Stimulated activated CD8-positive, alpha-beta memory T cell treated with anti-CD3 and anti-CD28 coated beads, Interleukin-15, amount 100 ng/mL, for 1 hour (primary cell): ENCODE results near the gene ZDHHC13.
"Not testable (repeated sequence)": the region's sequence is repeated elsewhere in the genome, so short reads cannot be mapped to it uniquely, and the experiment has no call there.

ENCODE experiments used
- DNase-seq: peaks from one replicate; pipeline ENCODE4 v3.0.0-alpha.2; 2020; ENCODE audit warnings: low read depth

Gene ZDHHC13

DNA sequence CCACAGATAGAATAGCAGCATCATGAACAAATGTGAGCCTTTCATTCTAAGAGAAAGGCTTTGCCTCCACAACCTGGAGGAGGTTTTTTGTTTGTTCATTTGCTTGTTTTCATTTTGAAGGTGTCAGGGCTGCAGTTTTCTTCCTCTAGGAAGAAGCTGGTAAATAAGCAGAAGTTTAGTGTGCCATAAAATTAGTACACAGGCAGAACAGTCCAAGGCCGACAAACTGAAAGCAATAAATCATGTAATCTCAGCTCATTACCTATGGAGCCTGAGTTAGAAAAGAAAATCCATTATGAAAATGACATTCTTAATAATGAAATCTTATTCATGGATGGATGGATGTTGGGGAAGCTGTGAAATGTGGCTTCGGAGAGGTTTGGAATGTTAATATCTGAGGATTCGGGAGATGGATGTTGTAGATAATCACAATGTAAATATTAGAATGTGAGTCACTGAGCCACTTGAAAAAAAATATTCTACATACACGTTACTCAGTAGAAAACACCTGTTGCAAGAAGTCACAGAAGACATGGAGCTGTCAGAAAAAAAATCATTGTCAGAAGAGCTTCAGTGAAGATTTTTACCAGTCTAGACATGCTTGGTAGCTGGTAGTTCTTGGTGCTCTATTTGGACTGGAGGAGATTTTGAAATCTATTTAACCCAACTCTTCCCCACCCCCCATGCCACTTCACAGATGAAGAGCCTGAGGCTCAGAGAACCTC, 15.0 kb upstream of the ZDHHC13 start:
- DNase-seq = no peak

DNA sequence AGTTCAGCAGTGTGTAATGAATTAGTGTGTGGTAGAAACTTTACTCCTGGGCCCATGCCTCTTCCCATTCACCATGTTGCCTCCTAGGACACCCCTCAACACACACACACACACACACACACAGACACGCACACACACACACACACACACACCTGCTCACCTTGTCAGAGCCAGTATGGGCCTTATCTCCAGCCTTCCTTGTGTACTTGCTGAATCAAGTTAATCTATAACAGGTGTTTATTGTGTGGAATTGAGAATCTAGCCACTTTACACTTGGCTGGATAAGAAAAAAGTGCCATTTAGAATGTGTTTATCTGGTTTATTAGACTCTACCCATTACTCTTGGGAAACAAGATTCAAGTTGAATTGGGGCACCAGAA, 14.5 kb upstream of the ZDHHC13 start:
- DNase-seq = no peak

DNA sequence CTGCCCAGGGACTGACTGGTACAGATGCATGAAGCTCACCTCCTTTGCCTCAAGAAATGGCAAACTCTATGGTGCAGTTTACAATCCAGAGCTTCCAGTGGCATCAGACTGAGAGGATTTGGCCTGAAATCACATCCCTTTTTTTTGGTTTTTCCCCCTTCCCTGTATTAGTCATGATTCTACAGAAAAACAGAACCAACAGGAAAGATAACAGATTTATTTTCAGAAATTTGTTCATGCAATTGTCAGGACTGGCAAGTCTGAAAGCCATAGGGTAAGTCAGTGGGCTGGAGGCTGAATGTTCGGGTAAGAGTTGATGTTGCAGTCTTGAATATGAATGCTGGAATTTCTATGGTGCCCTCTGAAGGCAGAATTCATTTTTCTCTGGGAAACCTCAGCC, 12.0 kb upstream of the ZDHHC13 start:
- no peak for DNase-seq

DNA sequence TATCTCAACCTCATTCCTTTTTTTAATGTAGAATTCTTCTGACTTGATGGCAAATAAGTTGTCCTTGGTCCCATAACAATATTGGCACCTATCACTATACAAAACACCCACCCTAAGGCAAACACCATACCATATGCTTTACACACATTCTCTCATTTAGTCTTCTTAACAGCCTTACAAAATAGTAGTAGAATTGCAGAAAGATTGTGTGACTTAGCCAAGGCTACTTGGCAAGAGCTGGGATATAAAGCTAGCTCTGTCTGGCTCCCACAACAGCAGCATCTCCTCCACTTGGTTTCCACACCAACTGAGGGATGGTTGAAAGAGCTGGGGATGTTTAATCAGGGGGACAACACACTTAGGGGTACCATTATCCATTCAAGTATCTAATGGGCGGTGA, 9.8 kb upstream of the ZDHHC13 start:
- DNase-seq = no peak

DNA sequence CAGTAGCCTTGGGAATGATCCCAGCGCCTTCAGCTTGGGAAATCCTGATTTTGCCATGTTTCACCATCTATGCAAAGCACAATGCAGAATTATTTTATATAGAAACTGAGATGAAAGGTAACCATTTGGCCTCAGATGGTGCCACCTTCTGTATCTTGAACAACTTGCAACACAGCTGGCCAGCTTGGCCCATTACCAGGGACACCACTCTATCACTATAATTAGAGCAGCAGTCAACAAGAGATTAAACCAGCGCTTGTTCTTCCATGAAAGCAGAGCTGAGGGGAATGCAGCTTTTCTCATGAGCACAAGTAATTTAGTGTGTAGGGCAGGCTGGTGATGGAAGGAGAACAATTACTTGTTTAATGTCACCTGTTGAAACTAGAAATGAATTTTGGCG, 6.7 kb upstream of the ZDHHC13 start:
- no peak for DNase-seq

DNA sequence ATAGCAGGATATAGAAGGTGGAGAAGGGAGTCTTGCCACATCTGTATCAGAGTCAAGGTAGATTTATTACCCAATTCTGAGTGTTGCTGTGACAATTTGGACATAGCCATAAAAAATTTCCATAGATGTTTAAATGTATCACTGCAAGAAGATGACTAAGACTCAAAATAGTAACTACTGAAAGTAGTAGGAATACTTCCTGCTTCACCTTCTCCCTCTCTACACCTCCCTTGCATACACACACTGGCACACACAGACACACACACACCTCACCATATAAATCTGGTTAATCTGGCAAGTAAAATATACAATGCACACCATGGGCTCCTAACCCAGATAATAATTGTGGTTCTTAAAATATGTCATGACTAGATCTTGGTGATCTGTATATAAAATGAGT, 5.2 kb upstream of the ZDHHC13 start:
- no peak for DNase-seq

DNA sequence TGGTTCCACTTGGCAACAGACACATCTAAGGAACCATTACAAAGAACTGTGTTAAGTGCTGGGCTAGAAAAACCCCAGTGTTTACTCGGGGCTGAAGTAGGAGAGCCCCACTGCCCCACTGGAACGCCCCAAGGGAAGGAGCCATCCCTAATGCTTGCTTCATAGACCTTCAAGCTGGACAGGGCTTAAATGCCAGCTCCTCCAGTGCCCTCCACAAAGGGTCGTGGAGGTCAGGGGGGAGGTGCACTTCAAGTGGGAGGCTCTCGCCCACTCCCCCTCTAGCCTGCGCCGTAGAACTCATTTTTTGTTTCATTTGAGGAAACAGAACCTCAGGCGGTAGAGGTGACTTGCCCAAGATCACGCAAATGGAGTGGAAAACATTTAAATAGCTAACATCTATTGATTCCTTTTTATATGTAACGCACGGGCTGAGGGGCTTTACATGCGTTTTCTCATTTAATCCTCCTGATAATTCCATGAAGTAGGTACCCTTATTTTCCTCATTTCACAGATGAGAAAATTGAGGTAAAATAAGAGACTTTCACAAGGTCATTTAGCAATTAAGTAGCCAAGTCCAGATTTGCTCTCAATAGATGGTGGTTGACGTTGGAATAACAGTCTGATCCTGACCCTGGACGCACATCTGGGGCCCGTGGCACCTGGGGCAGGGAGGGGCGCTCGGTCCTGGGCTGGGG, 545 bp upstream of the ZDHHC13 start:
- no peak for DNase-seq

DNA sequence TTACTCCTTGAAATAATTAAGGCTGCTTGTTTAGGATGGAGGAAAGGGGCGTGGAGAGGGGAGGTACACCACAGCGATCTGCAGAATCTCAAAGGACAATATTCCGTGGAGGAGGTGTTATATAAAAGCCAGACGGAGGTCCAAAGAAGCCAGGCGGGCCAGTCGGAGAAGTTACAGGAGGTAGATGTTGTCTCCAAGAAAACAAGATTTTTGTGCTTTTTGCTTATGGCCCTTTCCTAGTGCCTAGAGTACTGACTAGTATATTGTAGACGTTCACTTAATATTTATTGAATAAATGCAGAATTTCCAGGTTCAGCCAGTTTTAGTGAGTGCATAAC, 761 bp downstream of the ZDHHC13 start:
- no peak for DNase-seq

DNA sequence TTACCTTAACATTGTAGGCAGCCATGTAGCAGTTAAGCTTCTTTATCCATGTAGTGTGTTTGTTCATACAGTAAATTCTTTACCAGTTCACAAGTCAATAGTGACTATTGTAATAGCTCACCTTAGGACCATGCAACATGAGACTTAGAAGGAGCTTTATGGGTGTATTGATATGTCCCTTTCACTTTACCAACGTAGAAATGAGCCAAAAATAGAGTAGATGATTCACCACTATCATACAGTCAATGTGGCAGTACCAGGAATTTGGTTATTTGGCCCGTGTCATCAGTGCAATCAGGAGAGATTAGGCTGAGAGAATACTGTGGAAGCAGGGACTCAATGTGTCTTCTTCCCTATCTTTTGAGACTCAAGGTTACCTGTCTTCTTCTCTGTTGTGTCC, 4.7 kb downstream of the ZDHHC13 start:
- no peak for DNase-seq

DNA sequence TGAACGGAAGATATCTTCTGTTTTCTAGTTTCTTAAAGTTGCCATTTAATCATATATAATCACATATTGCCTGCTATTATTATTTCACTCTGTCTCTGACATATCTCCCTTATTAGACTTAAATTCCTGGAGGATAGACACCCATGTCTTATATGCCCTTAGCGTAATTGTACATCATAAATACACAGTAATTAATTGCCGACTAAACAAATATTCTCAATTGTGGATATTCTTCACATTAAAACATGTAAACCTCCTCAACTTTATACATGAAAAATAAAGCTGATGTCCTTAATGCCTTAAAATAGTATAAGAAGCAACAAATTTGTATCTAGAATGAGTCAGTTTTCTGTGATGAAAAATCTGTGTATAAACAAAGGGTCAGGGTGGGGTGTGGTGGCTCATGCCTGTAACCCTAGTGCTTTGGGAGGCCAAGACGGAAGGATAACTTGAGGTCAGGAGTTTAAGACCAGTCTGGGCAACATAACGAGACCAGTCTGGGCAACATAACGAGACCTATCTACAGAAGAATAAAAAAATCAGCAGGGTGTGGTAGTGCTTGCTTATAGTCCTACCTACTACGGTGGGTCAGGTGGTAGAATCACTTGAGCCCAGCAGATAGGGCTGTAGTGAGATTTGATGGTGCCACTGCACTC, 6.1 kb downstream of the ZDHHC13 start:
- DNase-seq = no peak

DNA sequence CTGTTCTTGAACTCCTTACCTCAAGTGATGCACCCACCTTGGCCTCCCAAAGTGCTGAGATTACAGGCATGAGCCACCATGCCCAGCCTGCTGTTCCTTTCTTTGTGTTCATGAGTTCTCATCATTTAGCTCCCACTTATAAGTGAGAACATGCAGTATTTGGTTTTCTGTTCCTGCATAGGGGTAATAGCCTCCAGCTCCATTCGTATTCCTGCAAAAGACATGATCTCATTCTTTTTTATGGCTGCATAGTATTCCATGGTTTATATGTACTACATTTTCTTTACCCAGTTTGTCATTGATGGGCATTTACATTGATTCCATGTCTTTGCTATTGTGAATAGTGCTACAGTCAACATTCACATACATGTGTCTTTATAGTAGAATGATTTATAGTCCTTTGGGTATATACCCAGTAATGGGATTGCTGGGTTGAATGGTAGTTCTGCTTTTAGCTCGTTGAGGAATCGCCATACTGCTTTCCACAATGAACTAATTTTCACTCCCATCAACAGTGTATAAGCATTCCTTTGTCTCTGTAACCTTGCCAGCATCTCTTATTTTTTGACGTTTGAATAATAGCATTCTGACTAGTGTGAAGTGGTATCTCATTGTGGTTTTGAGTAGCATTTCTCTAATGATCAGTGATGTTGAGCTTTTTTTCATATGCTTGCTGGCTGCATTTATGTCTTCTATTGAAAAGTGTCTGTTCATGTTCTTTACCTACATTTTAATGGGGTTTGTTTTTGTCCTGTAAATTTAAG, 9.8 kb downstream of the ZDHHC13 start:
- not testable (repeated sequence) for DNase-seq

DNA sequence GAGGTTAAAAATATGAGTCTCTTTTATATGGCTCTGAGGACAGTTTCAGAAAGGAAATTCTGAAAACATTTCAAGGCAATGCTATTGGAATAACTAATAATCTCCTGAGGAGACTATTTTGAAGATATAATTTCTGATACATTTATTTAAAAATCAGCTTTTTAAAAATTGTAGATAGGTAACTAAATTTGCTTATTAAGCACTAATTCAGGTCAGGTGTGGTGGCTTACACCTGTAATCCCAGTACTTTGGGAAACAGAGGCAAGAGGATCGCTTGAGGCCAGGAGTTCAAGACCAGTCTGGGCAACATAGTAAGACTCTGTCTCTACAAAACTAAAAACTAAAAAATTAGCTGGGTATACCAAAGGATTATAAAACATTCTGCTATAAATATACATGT, 17.0 kb downstream of the ZDHHC13 start:
- DNase-seq = no peak

DNA sequence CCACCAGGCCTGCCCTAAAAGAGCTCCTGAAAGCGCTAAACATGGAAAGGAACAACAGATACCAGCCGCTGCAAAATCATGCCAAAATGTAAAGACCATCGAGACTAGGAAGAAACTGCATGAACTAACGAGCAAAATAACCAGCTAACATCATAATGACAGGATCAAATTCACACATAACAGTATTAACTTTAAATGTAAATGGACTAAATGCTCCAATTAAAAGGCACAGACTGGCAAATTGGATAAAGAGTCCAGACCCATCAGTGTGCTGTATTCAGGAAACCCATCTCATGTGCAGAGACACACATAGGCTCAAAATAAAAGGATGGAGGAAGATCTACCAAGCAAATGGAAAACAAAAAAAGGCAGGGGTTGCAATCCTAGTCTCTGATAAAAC, 19.9 kb downstream of the ZDHHC13 start:
- not testable (repeated sequence) for DNase-seq

DNA sequence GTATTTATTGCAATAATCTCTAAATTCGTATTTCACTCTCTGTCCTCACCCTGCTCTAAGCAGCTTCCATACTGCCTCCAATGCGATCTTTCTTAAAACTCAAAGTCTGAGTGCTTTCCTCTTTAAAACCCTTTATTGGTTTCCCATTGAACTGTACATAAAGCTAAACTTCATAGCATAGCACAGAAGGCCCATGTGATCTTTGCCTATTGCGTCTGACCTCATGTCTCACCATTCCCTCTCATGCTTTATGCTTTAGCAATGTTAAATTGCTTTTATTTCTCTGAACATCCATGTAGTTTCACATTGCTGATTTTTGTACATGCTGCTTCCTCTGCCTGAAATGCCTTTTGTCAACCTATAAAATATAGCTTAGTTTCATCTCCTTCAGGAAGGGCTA, 28.4 kb downstream of the ZDHHC13 start:
- DNase-seq = no peak

DNA sequence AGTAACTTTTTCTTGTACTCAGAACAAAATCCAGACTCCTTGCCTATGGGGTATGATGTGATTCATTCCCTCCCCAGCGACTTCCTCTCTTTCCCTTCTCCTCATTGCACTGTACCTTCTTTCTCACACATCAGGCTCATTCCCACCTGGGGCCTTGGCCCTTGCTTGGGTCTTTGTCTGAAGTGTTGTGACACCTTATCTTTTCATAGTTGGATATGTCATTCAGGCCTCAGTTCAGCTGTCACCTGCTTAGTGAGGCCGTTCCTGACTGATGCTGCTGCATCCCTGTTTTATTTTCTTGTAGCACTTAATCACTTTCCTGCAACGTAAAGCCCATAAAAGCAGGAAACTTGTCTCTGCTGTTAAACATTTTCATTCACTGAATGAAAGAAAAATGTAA, 39.9 kb downstream of the ZDHHC13 start:
- DNase-seq = no peak

DNA sequence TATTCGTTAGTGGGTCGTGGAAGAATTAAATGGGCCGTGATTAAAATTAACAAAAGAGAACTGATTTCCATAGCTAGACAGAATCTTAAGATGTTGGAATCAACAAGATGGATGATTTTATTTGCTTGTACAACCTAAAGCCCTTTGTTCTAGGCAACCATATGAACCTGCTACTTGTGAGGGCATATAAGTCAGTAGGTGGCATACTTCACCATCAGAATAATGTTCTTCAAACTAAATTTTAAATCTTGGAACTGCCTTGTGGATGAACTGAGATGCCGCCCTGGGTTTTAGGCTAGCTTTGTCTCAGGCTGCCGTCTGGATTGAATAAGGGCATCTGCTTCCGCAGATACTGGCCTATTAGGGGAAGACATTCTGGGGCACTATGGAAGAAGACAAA, 43.9 kb downstream of the ZDHHC13 start:
- no peak for DNase-seq

DNA sequence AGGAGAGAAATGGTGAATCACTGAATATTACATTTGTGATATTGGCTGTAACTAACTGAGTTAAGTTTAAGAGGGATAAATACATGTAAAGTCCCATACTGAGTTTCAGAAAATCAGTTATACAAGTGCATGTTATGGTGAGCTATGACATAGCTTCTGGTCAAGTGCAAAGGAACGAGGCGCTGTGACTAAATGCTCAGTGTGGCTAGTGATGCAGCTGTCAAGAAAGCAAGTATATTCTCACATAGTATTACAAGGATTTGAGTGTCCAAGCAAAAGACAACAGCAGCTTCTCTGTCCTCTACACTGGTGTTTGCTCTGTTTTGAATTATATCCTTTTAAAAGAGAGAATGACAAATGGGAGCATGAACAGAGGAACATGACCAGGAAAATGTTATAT, 44.7 kb downstream of the ZDHHC13 start:
- DNase-seq = no peak

DNA sequence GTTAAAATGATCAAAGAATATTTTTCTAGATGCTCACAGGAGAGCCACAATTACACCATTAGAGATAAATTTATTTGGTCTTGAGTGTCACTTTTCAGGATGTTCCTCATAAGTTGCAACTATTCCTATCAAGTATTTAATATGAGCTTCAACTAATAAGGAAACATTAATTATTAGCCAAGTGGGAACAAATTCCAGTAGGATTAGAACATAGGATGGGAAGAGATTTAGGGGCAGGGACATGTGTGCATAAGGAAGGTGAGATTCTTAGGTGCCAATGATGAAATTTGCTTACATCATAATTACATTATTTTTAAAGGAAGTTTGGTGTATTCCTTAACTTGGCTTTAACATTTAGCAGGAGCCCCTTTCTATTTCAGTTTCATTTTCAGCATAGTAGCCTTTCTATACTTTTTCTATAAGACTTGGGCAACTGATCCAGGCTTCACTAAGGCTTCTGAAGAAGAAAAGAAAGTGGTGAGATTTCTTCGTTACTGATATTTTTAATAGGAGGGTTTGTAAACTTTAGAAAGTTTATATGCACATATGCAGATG, 46.1 kb downstream of the ZDHHC13 start:
- no peak for DNase-seq

DNA sequence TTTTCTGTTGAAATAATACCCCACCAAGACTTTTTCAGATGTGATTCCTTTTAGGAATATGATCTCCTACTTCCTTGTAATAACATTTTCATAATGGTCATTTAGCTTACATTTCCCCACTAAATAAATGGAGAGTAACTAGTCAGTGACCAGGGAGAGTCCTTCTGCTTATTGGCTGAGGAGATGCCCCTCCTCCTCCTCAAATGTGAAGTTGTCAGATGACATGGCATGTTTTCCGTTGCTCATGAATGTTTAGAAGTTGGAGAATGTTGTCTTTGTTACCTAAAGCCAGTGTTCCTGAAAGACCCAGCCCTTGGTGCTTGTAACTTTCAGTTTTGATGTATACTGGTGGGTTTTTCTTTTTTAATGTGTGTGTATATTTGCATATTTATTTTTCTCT, 46.6 kb downstream of the ZDHHC13 start:
- no peak for DNase-seq

DNA sequence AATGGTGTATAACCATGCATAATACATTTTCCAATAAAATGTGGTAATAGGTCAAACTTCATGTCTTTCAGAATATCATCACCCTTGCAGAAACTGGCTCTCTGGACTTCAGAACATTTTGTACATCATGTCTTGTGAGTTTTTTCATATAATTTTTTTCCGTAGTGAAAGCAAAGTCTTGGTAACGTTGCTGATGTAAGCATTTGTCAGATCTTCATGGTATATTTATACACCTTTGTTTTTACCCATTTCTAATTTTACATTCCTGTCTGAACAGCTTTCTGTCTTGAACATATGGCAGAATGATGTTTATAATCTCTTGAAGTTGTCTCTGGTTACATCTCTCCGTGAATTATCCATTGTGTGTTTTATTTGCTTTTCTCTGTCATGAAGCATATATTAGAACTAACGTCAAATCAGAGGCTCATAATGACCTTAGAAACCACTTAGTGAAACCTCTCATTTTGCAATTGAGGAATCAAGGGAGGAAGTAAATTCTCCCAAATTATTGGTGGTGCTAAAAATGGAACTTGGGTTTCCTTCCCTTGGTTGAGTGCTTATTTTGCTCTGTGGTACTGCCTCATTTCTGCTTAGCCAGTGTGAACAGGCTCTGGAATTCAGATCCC, 47.4 kb downstream of the ZDHHC13 start:
- DNase-seq = no peak

DNA sequence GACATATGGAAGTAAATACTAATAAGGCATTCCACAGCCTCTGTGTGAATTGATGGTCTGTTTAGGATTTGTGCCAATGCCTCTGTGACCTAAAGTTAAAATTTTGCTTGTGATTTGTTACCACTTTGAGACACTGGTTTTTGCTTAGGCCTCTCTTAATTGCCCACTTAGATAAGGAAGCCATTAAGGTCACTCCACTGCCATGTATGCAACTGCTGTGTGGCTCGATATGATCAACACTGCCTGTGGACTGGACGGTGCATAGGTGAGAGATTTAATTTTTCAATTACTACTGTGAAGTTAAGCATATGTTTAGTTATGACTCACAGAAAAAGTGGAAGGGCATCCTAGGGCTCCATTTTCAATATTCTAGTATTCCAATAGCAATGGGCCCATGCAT, 47.9 kb downstream of the ZDHHC13 start:
- DNase-seq = no peak

DNA sequence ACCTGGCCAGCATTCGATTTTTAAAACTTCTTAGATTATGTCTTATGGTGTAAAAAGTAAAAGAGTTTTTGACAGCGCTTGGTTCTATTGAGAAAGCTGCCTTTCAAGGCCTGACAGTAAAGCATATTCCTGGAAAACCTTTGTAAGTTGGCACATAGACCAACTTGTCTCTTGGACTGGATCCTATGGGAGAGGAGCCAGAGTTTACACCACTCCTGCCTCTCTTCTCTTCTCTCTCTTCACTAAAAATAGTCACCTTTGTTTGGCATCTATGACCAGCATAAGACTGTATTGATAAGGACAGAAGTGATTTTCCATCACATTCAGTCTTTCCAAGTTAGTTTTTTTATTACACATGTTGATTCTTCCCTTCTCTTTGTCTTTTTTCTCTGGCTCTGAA, 51.1 kb downstream of the ZDHHC13 start:
- no peak for DNase-seq
